GM13976 (cell line): ENCODE data around the gene RTP3.

Experiments used
- DNase-seq: peaks from one replicate; pipeline ENCODE4 v3.0.0; 2012; ENCODE audit warnings: low spot score
- in situ Hi-C: fragments of 300-500 bp; cut with MboI; formaldehyde crosslinking; loops from one replicate; pipeline ENCODE4 v1.12.0; 2022; ENCODE audit warnings: low sequenced_read_pairs, mixed read lengths, inconsistent platforms; ENCODE audit not compliant: unreplicated experiment
- TF ChIP-seq, protein P1 (sequence below): IDR thresholded peaks from 2 replicates; pipeline ENCODE4 v1.5.1; 2012; ENCODE audit warnings: borderline replicate concordance, mild to moderate bottlenecking; ENCODE audit not compliant: insufficient read depth; ENCODE audit errors: extremely low read depth, missing control alignments, control extremely low read depth

Gene RTP3

DNA sequence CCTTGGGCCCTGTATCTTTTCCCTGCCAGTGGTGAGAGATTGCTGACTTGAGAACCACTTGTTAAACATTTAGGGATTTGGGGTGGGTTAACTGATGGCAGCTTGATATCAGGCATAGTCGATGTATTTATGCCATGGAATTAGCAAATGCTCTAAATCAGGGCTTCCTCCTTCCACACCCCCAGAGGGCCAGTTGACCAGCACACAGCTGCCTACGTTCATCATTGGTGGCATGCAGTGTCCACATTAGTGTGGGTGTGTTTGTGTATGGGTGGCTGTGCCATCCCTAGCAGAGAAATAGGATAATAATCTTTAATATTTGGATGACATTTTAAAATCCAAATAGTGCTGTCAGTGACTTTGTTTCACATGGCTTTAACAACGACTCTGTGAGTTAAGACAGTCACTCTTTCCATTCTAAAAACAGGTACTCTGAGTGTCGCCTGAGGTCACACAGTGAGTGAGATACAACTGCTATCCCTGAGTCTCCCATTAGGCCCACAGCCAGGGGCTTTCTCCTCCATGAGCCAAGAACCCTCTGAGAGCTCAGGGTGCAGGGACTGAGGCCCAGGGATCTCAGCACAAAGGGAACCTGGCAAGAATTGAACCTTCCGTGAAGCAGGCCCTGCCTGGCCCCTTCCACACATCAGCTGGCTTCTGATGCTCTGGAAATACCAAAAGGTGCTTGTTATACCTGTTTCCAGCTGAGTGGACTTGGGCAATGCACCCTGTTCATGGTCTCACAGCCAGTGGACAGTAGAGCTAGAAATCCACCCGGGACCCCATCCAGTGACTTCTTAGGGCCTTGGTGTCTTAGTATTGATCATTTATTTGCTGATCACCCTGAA is 28.8 kb upstream of the RTP3 start:
- in situ Hi-C loops = no loop called here
- TF ChIP-seq, protein P1, sequence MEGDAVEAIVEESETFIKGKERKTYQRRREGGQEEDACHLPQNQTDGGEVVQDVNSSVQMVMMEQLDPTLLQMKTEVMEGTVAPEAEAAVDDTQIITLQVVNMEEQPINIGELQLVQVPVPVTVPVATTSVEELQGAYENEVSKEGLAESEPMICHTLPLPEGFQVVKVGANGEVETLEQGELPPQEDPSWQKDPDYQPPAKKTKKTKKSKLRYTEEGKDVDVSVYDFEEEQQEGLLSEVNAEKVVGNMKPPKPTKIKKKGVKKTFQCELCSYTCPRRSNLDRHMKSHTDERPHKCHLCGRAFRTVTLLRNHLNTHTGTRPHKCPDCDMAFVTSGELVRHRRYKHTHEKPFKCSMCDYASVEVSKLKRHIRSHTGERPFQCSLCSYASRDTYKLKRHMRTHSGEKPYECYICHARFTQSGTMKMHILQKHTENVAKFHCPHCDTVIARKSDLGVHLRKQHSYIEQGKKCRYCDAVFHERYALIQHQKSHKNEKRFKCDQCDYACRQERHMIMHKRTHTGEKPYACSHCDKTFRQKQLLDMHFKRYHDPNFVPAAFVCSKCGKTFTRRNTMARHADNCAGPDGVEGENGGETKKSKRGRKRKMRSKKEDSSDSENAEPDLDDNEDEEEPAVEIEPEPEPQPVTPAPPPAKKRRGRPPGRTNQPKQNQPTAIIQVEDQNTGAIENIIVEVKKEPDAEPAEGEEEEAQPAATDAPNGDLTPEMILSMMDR = no peak
- DNase-seq = no peak

DNA sequence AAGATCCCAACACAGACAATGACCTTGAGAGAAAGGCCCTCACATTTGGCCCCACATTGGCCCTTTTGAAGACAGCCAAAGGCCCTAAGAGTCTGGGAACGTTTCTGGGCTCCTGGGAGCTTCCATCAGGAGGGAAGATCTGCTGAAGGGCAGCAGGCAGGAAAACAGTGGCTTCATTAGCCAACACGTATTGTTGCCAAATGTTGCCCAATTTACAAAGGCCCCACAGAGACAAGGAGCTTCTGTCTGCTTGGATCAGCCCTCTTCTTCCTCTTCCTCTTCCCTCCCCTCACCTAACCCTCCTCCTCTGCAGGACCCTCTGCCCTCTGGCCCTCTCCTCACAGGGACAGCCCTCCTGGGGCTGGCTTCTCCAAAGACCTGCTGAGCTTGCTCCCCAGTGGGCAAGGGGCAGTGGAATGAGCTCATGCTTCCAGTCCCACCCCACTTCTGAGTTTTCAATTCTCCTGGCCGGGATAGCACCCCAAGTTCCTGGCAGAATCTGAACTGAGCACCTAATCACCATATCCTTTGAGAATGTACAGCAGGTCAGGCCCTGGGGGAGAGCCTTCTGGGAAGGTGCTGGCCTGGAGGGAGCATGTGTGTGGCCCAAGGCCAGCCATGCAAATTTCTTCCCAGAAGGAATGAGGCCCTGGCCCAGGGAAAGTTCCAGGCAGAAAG is 28.0 kb upstream of the RTP3 start:
- TF ChIP-seq, protein P1 = no peak
- DNase-seq = no peak
- in situ Hi-C loops = no loop called here

GRCh38 chr3:46470831-46471230 is 26.9 kb upstream of the RTP3 start:
- in situ Hi-C loops = no loop called here
- TF ChIP-seq, protein P1 = no peak
- no peak for DNase-seq

GRCh38 chr3:46471371-46471914 is 26.3 kb upstream of the RTP3 start:
- in situ Hi-C loops = no loop called here
- no peak for DNase-seq
- TF ChIP-seq, protein P1 = no peak

DNA sequence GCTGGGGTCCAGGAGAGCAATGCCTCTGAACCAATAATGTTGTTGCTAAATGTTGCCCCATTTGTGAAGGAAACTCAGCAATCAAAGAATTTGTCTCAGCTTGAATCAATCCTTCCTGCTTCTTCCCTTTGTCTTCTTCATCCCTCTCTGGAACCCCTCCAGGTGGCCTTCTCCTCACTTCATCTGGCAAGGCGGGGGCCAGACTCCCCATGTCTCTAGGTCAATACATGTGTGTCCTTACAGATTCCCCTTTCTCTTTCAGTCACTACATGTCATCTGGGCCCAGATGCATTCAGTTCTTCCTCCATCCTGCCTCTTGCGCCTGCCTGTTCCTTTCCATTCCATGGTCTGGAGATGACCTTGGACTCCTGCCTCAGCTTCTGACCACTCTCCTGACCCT is 25.0 kb upstream of the RTP3 start:
- TF ChIP-seq, protein P1 = no peak
- no peak for DNase-seq
- in situ Hi-C loops = no loop called here

GRCh38 chr3:46477145-46477544 is 20.6 kb upstream of the RTP3 start:
- in situ Hi-C loops = no loop called here
- TF ChIP-seq, protein P1 = no peak
- DNase-seq = no peak
